D721Med (cell line): Measurements from ENCODE around the gene CA12.

Experiments
- DNase-seq: peaks from one replicate; pipeline ENCODE4 v3.0.0; 2011; ENCODE audit warnings: low spot score; ENCODE audit not compliant: insufficient read length
- FAIRE-seq: peaks from 2 replicates; lab custom pipeline; 2011; peaks lifted over from hg19 to GRCh38; lab: Jason Lieb, UNC
- CTCF ChIP-seq: IDR thresholded peaks from 2 replicates; pipeline ENCODE4 v1.5.1; 2012; ENCODE audit warnings: mild to moderate bottlenecking, control low read depth; ENCODE audit not compliant: insufficient read depth; ENCODE audit errors: missing control alignments

Gene CA12

GRCh38 chr15:63331456-63331855 is 50.2 kb downstream of the CA12 start:
- FAIRE-seq (no peak), DNase-seq (no peak)
- no peak for TF ChIP-seq CTCF

- TF ChIP-seq CTCF, result no peak
- DNase-seq (no peak), FAIRE-seq (no peak)
These were observed 50.7 kb downstream of the CA12 start for GRCh38 chr15:63330926-63331325.

- FAIRE-seq (no peak), DNase-seq (no peak)
- no peak for TF ChIP-seq CTCF
These were observed 51.9 kb downstream of the CA12 start for GRCh38 chr15:63329567-63330350.

GRCh38 chr15:63327648-63328421 is 53.8 kb downstream of the CA12 start:
- FAIRE-seq (no peak), DNase-seq (no peak)
- no peak for TF ChIP-seq CTCF

- FAIRE-seq, result no peak
- no peak for DNase-seq
- no peak for TF ChIP-seq CTCF
These were observed 56.9 kb downstream of the CA12 start for GRCh38 chr15:63324770-63325169.

- DNase-seq (no peak), FAIRE-seq (no peak)
- TF ChIP-seq CTCF, result no peak
These were observed 57.7 kb downstream of the CA12 start for GRCh38 chr15:63323798-63324563.
